Neural cell (in vitro differentiated cells): ENCODE data around the gene SV2B. TPM values are rescaled to one million over a fixed set of nuclear protein-coding genes. Genes with fewer than 3 reads are reported as not detected.

Source experiments
- H2AFZ ChIP-seq: fragments of 200-600, 300-800 bp; sonication (generic), shearing (Covaris generic); 2 replicates; pipeline ENCODE4 v1.6.0; 2014; ENCODE audit warnings: low read depth, mild to moderate bottlenecking, antibody characterized with exemption, low read length, moderate library complexity
- H3F3A ChIP-seq: fragments of 200-600 bp; shearing (Covaris generic); 2 replicates; pipeline ENCODE4 v1.6.1; 2016; ENCODE audit warnings: mild to moderate bottlenecking, moderate library complexity, mixed read lengths, antibody characterized with exemption, low read length; ENCODE audit not compliant: insufficient read depth, poor library complexity, severe bottlenecking
- H3K27ac ChIP-seq: fragments of 200-600, 300-800 bp; sonication (generic), shearing (Covaris generic); 2 replicates; pipeline ENCODE4 v1.5.1; 2014; ENCODE audit warnings: mild to moderate bottlenecking, low read length, moderate library complexity
- H3K27me3 ChIP-seq: fragments of 300-800, 200-600 bp; sonication (generic), shearing (Covaris generic); 2 replicates; pipeline ENCODE4 v1.6.0; 2014; ENCODE audit warnings: mild to moderate bottlenecking, low read depth, low read length, moderate library complexity; ENCODE audit not compliant: insufficient read depth
- H3K36me3 ChIP-seq: fragments of 300-800, 200-600 bp; sonication (generic), shearing (Covaris generic); 2 replicates; pipeline ENCODE4 v1.5.1; 2014; ENCODE audit warnings: mild to moderate bottlenecking, antibody characterized with exemption, low read length, moderate library complexity; ENCODE audit not compliant: insufficient read depth
- H3K4me2 ChIP-seq: fragments of 300-800, 200-600 bp; sonication (generic), shearing (Covaris generic); 2 replicates; pipeline ENCODE4 v1.6.0; 2014; ENCODE audit warnings: mild to moderate bottlenecking, low read length
- H3K4me3 ChIP-seq: fragments of 300-800, 200-600 bp; sonication (generic), shearing (Covaris generic); 2 replicates; pipeline ENCODE4 v1.5.1; 2014; ENCODE audit warnings: mild to moderate bottlenecking, low read length, moderate library complexity
- H3K79me2 ChIP-seq: fragments of 200-600 bp; shearing (Covaris generic); replicated peaks from 2 replicates; pipeline ENCODE4 v1.6.0; 2014; ENCODE audit warnings: mild to moderate bottlenecking, low read length, moderate library complexity; ENCODE audit not compliant: insufficient read depth
- H3K9ac ChIP-seq: fragments of 300-800, 200-600 bp; sonication (generic), shearing (Covaris generic); 2 replicates; pipeline ENCODE4 v1.6.1; 2016; ENCODE audit warnings: mild to moderate bottlenecking, low read length, mixed read lengths
- H3K9me2 ChIP-seq: fragments of 200-600 bp; shearing (Covaris generic); 2 replicates; pipeline ENCODE4 v1.6.1; 2016; ENCODE audit warnings: mild to moderate bottlenecking, low read length, mixed read lengths; ENCODE audit not compliant: insufficient read depth
- H3K9me3 ChIP-seq: fragments of 200-600, 300-800 bp; sonication (generic), shearing (Covaris generic); 2 replicates; pipeline ENCODE4 v1.6.1; 2016; ENCODE audit warnings: mild to moderate bottlenecking, mixed run types, low read length, moderate library complexity, mixed read lengths
- H4K20me1 ChIP-seq: fragments of 200-600 bp; shearing (Covaris generic); 2 replicates; pipeline ENCODE4 v1.6.1; 2016; ENCODE audit warnings: mild to moderate bottlenecking, mixed run types; ENCODE audit not compliant: insufficient read depth
- EP300 ChIP-seq: fragments of 450-650 bp; conservative IDR thresholded peaks from 2 replicates; pipeline ENCODE4 v1.6.1; 2014; ENCODE audit warnings: antibody characterized with exemption, mild to moderate bottlenecking, moderate library complexity; ENCODE audit not compliant: poor library complexity, severe bottlenecking
- EZH2 ChIP-seq: fragments of 200-600, 300-800 bp; shearing (Covaris generic), sonication (generic); IDR thresholded peaks from 2 replicates; pipeline ENCODE4 v1.6.1; 2014; ENCODE audit warnings: antibody characterized with exemption, low read length, borderline replicate concordance, mild to moderate bottlenecking; ENCODE audit not compliant: insufficient read depth, poor library complexity, severe bottlenecking
- MXI1 ChIP-seq: fragments of 450-650 bp; conservative IDR thresholded peaks from 2 replicates; pipeline ENCODE4 v1.6.1; 2014; ENCODE audit warnings: antibody characterized with exemption, mild to moderate bottlenecking; ENCODE audit not compliant: poor library complexity, severe bottlenecking
- POLR2AphosphoS5 ChIP-seq: IDR thresholded peaks from 2 replicates; pipeline ENCODE4 v1.6.1; 2012
- RAD21 ChIP-seq: fragments of 450-650 bp; conservative IDR thresholded peaks from 2 replicates; pipeline ENCODE4 v1.6.1; 2014; ENCODE audit warnings: antibody characterized with exemption, mild to moderate bottlenecking, moderate library complexity
- SMC3 ChIP-seq: fragments of 450-650 bp; conservative IDR thresholded peaks from 2 replicates; pipeline ENCODE4 v1.6.1; 2014; ENCODE audit warnings: antibody characterized with exemption, mild to moderate bottlenecking, moderate library complexity; ENCODE audit not compliant: poor library complexity
- TAF1 ChIP-seq: IDR thresholded peaks from 2 replicates; pipeline ENCODE4 v1.6.1; 2012; ENCODE audit warnings: low read depth
- polyA plus RNA-seq: library from polyadenylated mRNA; depleted of rRNA; stranded (reverse); fragments of >200 nt; gene quantifications from 2 replicates; pipeline ENCODE4 v1.2.3, GENCODE V29; 2014
- TF ChIP-seq, protein P1 (sequence below): fragments of 450-650 bp; IDR thresholded peaks from 2 replicates; pipeline ENCODE4 v1.5.1; 2014; ENCODE audit warnings: antibody characterized with exemption, mild to moderate bottlenecking, moderate library complexity; ENCODE audit not compliant: poor library complexity, severe bottlenecking
- TF ChIP-seq, protein P2 (sequence below): IDR thresholded peaks from 2 replicates; pipeline ENCODE4 v1.6.1; 2012; ENCODE audit warnings: borderline replicate concordance

The SV2B gene
- polyA plus RNA-seq, 1 donor from 2014 or later = 0.38 TPM

- Histone ChIP-seq H3F3A (no peaks in the 10 kb centered on the region), H2AFZ (no peak overlapping the region)
These were observed 149.5 kb downstream of the SV2B start for GRCh38 chr15:91249591-91249990.

GRCh38 chr15:91252322-91252721, 152.3 kb downstream of the SV2B start:
- Histone ChIP-seq H3K79me2 (no peaks in the 10 kb centered on the region), H3K9ac (no peak overlapping the region), H3K4me3 (no peak overlapping the region), H3F3A (no peaks in the 10 kb centered on the region), H2AFZ (no peak overlapping the region), H3K9me3 (no peaks in the 10 kb centered on the region), H3K36me3 (no peaks in the 10 kb centered on the region), H3K27me3 (no peaks in the 10 kb centered on the region), H3K4me2 (no peak overlapping the region), H3K9me2 (no peaks in the 10 kb centered on the region), H4K20me1 (no peaks in the 10 kb centered on the region), H3K27ac (no peak overlapping the region)
- TF ChIP-seq, protein P1, sequence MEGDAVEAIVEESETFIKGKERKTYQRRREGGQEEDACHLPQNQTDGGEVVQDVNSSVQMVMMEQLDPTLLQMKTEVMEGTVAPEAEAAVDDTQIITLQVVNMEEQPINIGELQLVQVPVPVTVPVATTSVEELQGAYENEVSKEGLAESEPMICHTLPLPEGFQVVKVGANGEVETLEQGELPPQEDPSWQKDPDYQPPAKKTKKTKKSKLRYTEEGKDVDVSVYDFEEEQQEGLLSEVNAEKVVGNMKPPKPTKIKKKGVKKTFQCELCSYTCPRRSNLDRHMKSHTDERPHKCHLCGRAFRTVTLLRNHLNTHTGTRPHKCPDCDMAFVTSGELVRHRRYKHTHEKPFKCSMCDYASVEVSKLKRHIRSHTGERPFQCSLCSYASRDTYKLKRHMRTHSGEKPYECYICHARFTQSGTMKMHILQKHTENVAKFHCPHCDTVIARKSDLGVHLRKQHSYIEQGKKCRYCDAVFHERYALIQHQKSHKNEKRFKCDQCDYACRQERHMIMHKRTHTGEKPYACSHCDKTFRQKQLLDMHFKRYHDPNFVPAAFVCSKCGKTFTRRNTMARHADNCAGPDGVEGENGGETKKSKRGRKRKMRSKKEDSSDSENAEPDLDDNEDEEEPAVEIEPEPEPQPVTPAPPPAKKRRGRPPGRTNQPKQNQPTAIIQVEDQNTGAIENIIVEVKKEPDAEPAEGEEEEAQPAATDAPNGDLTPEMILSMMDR = no peak
- TF ChIP-seq, protein P2, sequence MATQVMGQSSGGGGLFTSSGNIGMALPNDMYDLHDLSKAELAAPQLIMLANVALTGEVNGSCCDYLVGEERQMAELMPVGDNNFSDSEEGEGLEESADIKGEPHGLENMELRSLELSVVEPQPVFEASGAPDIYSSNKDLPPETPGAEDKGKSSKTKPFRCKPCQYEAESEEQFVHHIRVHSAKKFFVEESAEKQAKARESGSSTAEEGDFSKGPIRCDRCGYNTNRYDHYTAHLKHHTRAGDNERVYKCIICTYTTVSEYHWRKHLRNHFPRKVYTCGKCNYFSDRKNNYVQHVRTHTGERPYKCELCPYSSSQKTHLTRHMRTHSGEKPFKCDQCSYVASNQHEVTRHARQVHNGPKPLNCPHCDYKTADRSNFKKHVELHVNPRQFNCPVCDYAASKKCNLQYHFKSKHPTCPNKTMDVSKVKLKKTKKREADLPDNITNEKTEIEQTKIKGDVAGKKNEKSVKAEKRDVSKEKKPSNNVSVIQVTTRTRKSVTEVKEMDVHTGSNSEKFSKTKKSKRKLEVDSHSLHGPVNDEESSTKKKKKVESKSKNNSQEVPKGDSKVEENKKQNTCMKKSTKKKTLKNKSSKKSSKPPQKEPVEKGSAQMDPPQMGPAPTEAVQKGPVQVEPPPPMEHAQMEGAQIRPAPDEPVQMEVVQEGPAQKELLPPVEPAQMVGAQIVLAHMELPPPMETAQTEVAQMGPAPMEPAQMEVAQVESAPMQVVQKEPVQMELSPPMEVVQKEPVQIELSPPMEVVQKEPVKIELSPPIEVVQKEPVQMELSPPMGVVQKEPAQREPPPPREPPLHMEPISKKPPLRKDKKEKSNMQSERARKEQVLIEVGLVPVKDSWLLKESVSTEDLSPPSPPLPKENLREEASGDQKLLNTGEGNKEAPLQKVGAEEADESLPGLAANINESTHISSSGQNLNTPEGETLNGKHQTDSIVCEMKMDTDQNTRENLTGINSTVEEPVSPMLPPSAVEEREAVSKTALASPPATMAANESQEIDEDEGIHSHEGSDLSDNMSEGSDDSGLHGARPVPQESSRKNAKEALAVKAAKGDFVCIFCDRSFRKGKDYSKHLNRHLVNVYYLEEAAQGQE = no peak
- TF ChIP-seq EP300 (no peak), POLR2AphosphoS5 (no peak), SMC3 (no peak), TAF1 (no peak), MXI1 (no peak), RAD21 (no peak), EZH2 (no peak)

More at GRCh38 chr15:91249591-91249990, 149.5 kb downstream of the SV2B start:
- Histone ChIP-seq H3K27ac (no peak overlapping the region), H3K4me3 (no peak overlapping the region), H3K4me2 (no peak overlapping the region), H3K9me2 (no peaks in the 10 kb centered on the region), H3K27me3 (no peaks in the 10 kb centered on the region), H3K79me2 (no peaks in the 10 kb centered on the region), H4K20me1 (no peaks in the 10 kb centered on the region), H3K36me3 (no peaks in the 10 kb centered on the region), H3K9ac (no peak overlapping the region), H3K9me3 (no peaks in the 10 kb centered on the region)
- TF ChIP-seq RAD21 (no peak), MXI1 (no peak), POLR2AphosphoS5 (no peak), EP300 (no peak), EZH2 (no peak), SMC3 (no peak)
- TF ChIP-seq, protein P2 = no peak
